ENCODE data around the gene MRGPRF. TPM values are rescaled to one million over a fixed set of nuclear protein-coding genes. Genes with fewer than 3 reads are reported as not detected.

The MRGPRF gene
- total RNA-seq, 3 donors from 2014 or later = 0.10 to 0.18 TPM; not detected in 1

Other genes starting within 250 kb of the MRGPRF start
- gene CPT1A, start 171.3 kb downstream of the MRGPRF start, total RNA-seq = 10 to 100 TPM; 12.3 to 15.8 (median 14.2) TPM
- 100 to 1,000 TPM; 106 to 130 (median 122) TPM for gene MRPL21, start 109.4 kb downstream of the MRGPRF start, total RNA-seq
- 10 to 100 TPM; 26.6 to 34.0 (median 29.6) TPM for gene IGHMBP2, start 109.4 kb downstream of the MRGPRF start, total RNA-seq
- not detected for gene MRGPRD, start 32.3 kb downstream of the MRGPRF start, total RNA-seq
- gene TPCN2, start 35.7 kb upstream of the MRGPRF start, total RNA-seq = 1 to 10 TPM; 5.8 to 8.4 (median 7.1) TPM
- gene SMIM38, start 142.7 kb upstream of the MRGPRF start, total RNA-seq = under 1 TPM; 0.10 to 0.18 (median 0.16) TPM

Data from activated T-cell treated with anti-CD3 and anti-CD28 coated beads, Interleukin-2, amount 50 U/mL, for 4 hours (primary cell).